ENCODE data around the gene ASXL1.

- TF ChIP-seq POLR2AphosphoS5 (IDR thresholded peaks at IDR 0.05) (no peak), CTCF (IDR thresholded peaks at IDR 0.05) (no peak)
These were observed 84.7 kb downstream of the ASXL1 start for GRCh38 chr20:32442630-32443373.
